ENCODE measurements around the gene QPCT. TPM values are rescaled to one million over a fixed set of nuclear protein-coding genes. Genes with fewer than 3 reads are reported as not detected.

QPCT gene
- total and polyA plus RNA-seq, 2 of the 4 experiments (the other 2 are of a cell fraction): 1.9 to 2.2 TPM

DNA sequence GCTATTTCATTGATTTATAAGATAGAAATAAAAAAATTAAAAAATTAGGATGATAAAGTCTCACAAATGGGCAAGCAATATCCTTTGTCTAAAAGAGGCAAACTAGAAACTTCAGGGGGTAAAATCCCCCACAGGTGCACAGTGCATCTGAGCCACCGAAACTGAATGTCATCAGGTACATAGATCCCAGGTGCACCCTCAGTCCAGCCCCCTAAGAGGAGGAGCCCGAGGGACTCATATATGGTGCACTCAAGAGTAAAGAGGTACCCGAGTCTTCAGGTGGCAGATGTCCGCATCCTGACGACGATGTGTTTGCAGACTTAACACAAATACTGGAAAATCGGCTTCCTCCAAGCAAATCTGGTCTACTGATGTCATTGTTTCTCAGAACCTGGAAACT lies 11.3 kb downstream of the QPCT start:
- DNase-seq: no peak
- Histone ChIP-seq H2BK15ac (ENCODE audit: low read depth, low read length) (no peak overlapping the region), H3K9me1 (ENCODE audit: insufficient read depth, low read length) (no peaks in the 10 kb centered on the region), H3K4ac (ENCODE audit: low read depth, low read length) (no peak overlapping the region), H3K23ac (ENCODE audit: low read depth, low read length) (no peak overlapping the region), H3K4me1 (ENCODE audit: control insufficient read depth, insufficient read depth, low read length) (no peaks in the 10 kb centered on the region), H3K14ac (replicated peaks; ENCODE audit: low read depth, low read length) (no peak overlapping the region), H4K91ac (ENCODE audit: insufficient read depth, low read depth, low read length) (no peak overlapping the region), H3K36me3 (ENCODE audit: control insufficient read depth, insufficient read depth, low read length) (no peaks in the 10 kb centered on the region), H3K9me3 (ENCODE audit: control insufficient read depth, insufficient read depth, low read length) (no peaks in the 10 kb centered on the region), H2BK120ac (ENCODE audit: low read depth, low read length) (no peak overlapping the region), H2AFZ (replicated peaks; ENCODE audit: low read length, poor library complexity) (no peak overlapping the region), H2BK20ac (ENCODE audit: low read depth, low read length) (no peak overlapping the region), H2AK9ac (replicated peaks; ENCODE audit: low read depth, low read length, poor library complexity) (no peak overlapping the region), H3K27me3 (ENCODE audit: control insufficient read depth, insufficient read depth, low read length) (peaks cover 13% of the 10 kb centered on the region), H3K18ac (ENCODE audit: low read depth, low read length) (no peak overlapping the region), H3K4me2 (ENCODE audit: low read depth, low read length) (no peak overlapping the region), H4K5ac (ENCODE audit: low read depth, low read length) (no peak overlapping the region), H3K9ac (ENCODE audit: low read depth, low read length) (no peak overlapping the region), H3K27ac (ENCODE audit: insufficient read depth, low read length) (no peak overlapping the region), H4K20me1 (ENCODE audit: insufficient read depth, low read length) (no peaks in the 10 kb centered on the region), H2BK5ac (ENCODE audit: low read depth, low read length, poor library complexity, severe bottlenecking) (no peak overlapping the region), H3K56ac (ENCODE audit: extremely low read depth, insufficient read depth, low read length) (no peak overlapping the region), H3K79me1 (ENCODE audit: low read depth in 1 of 2, low read length in 2 of 2) (no peaks in the 10 kb centered on the region), H2AK5ac (ENCODE audit: low read depth, low read length) (no peak overlapping the region), H3K4me3 (ENCODE audit: insufficient read depth, low read depth, low read length) (no peak overlapping the region), H4K8ac (ENCODE audit: low read depth in 2 of 2, low read length in 2 of 2) (no peak overlapping the region)
- BruUV-seq (replicated peaks): no TSS peak
- TF ChIP-seq, protein P1, sequence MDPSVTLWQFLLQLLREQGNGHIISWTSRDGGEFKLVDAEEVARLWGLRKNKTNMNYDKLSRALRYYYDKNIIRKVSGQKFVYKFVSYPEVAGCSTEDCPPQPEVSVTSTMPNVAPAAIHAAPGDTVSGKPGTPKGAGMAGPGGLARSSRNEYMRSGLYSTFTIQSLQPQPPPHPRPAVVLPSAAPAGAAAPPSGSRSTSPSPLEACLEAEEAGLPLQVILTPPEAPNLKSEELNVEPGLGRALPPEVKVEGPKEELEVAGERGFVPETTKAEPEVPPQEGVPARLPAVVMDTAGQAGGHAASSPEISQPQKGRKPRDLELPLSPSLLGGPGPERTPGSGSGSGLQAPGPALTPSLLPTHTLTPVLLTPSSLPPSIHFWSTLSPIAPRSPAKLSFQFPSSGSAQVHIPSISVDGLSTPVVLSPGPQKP (IDR thresholded peaks at IDR 0.05; ENCODE audit: borderline replicate concordance, low read depth, low read length): no peak
- TF ChIP-seq CTCF (conservative IDR thresholded peaks at IDR 0.05; ENCODE audit: low read depth, low read length) (no peak), CEBPB (IDR thresholded peaks at IDR 0.05; ENCODE audit: low read depth, low read length) (no peak), MAFK (IDR thresholded peaks at IDR 0.05; ENCODE audit: low read depth, low read length) (no peak), NFE2L2 (IDR thresholded peaks at IDR 0.05; ENCODE audit: low read depth, low read length) (no peak), MXI1 (IDR thresholded peaks at IDR 0.05; ENCODE audit: borderline replicate concordance, low read depth, low read length) (no peak), RAD21 (IDR thresholded peaks at IDR 0.05; ENCODE audit: low read length) (no peak), BHLHE40 (IDR thresholded peaks at IDR 0.05; ENCODE audit: low read depth, low read length) (no peak), RFX5 (IDR thresholded peaks at IDR 0.05; ENCODE audit: low read depth, low read length) (no peak), RCOR1 (IDR thresholded peaks at IDR 0.05; ENCODE audit: insufficient replicate concordance, low read length) (no peak), POLR2A (IDR thresholded peaks at IDR 0.05; ENCODE audit: low read depth, low read length) (no peak), MAZ (IDR thresholded peaks at IDR 0.05; ENCODE audit: borderline replicate concordance, low read depth, low read length) (no peak), FOS (IDR thresholded peaks at IDR 0.05; ENCODE audit: low read depth, low read length) (no peak), CHD1 (IDR thresholded peaks at IDR 0.05; ENCODE audit: low read depth, low read length) (no peak), SMC3 (IDR thresholded peaks at IDR 0.05; ENCODE audit: low read depth, low read length) (no peak)
- TF ChIP-seq, protein P2, sequence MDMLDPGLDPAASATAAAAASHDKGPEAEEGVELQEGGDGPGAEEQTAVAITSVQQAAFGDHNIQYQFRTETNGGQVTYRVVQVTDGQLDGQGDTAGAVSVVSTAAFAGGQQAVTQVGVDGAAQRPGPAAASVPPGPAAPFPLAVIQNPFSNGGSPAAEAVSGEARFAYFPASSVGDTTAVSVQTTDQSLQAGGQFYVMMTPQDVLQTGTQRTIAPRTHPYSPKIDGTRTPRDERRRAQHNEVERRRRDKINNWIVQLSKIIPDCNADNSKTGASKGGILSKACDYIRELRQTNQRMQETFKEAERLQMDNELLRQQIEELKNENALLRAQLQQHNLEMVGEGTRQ (IDR thresholded peaks at IDR 0.05; ENCODE audit: low read depth, low read length): no peak
- CTCF ChIA-PET: no interaction called here
- intact Hi-C loops (cut with micrococcal nuclease): no loop called here
- in situ Hi-C loops (cut with MboI; ENCODE audit: low sequenced_read_pairs): no loop called here
- POLR2A ChIA-PET (ENCODE audit: unreplicated experiment): no interaction called here
- WGBS, 2 experiments (ENCODE audit: extremely low coverage in 2 of 2, insufficient read length in 1 of 2): 90% methylated on average over 2 of the region's 7 CpGs; no CpG with 5 or more reads in 1 of the 2 experiments
- dilution Hi-C loops (cut with HindIII; ENCODE audit: low sequenced_read_pairs, unreplicated experiment): no loop called here
- no peak for ATAC-seq (ENCODE audit: low read depth)

Data from IMR-90 (cell line).